GM19452 (cell line): ENCODE data around the gene SLC29A2.
"Not testable (repeated sequence)": the region's sequence is repeated elsewhere in the genome, so short reads cannot be mapped to it uniquely, and the experiment has no call there.

Experiments
- ATAC-seq: cut with Tn5 transposase; IDR thresholded peaks from one replicate; pipeline ENCODE4 v1.9.1; 2021; ENCODE audit not compliant: unreplicated experiment

SLC29A2 gene

GRCh38 chr11:66321606-66322005 lies 50.0 kb downstream of the SLC29A2 start:
- no peak for ATAC-seq

- not testable (repeated sequence) for ATAC-seq
These were observed 50.8 kb downstream of the SLC29A2 start for GRCh38 chr11:66320748-66321147.

GRCh38 chr11:66320289-66320688 lies 51.3 kb downstream of the SLC29A2 start:
- not testable (repeated sequence) for ATAC-seq

- no peak for ATAC-seq
These were observed 53.0 kb downstream of the SLC29A2 start for GRCh38 chr11:66318600-66318970.

- ATAC-seq, result no peak
These were observed 53.6 kb downstream of the SLC29A2 start for GRCh38 chr11:66317723-66318599.

GRCh38 chr11:66317322-66317722 lies 54.2 kb downstream of the SLC29A2 start:
- no peak for ATAC-seq

GRCh38 chr11:66316849-66317251 lies 54.7 kb downstream of the SLC29A2 start, which contains the start of gene CD248:
TSS of gene CD248 (minus strand) at chr11:66317044. CDS start at chr11:66317027, 17 bp downstream.
- ATAC-seq, result no peak

GRCh38 chr11:66315921-66316811 lies 55.4 kb downstream of the SLC29A2 start:
- ATAC-seq, result no peak

- no peak for ATAC-seq
These were observed 56.1 kb downstream of the SLC29A2 start for GRCh38 chr11:66315498-66315885.

GRCh38 chr11:66314561-66315497 lies 56.7 kb downstream of the SLC29A2 start:
- no peak for ATAC-seq

GRCh38 chr11:66314186-66314501 lies 57.4 kb downstream of the SLC29A2 start:
- ATAC-seq, result no peak

- ATAC-seq, result no peak
These were observed 58.0 kb downstream of the SLC29A2 start for GRCh38 chr11:66313321-66314185.

GRCh38 chr11:66312549-66313320 lies 58.8 kb downstream of the SLC29A2 start:
- ATAC-seq, result peak; percentile 54
